DND-41 (cell line): Measurements from ENCODE around the gene FHAD1.
A peak's percentile ranks its signal among the peaks of the same experiment; 100 is the strongest.

ENCODE experiments used
- ATAC-seq: fragments of 200-7000 bp; cut with Tn5 transposase; 3 replicates; pipeline ENCODE4 v1.9.1; 2021; ENCODE audit warnings: low read depth; ENCODE audit not compliant: insufficient read depth
- DNase-seq: peaks from one replicate; pipeline ENCODE4 v3.0.0-alpha.2; 2020
- H2AFZ ChIP-seq: 2 replicates; pipeline ENCODE4 v1.6.0; 2012; ENCODE audit warnings: low read depth, low read length
- H3K27ac ChIP-seq: 2 replicates; pipeline ENCODE4 v1.5.1; 2012; ENCODE audit warnings: low read length, inconsistent platforms
- H3K27me3 ChIP-seq: fragments of 200-600 bp; sonication (generic); 2 replicates; pipeline ENCODE4 v1.6.0; 2012; ENCODE audit warnings: low read length, mild to moderate bottlenecking, inconsistent platforms; ENCODE audit not compliant: insufficient read depth, poor library complexity
- H3K36me3 ChIP-seq: 2 replicates; pipeline ENCODE4 v1.5.1; 2012; ENCODE audit warnings: low read length, inconsistent platforms; ENCODE audit not compliant: insufficient read depth
- H3K4me1 ChIP-seq: 2 replicates; pipeline ENCODE4 v1.5.1; 2012; ENCODE audit warnings: mild to moderate bottlenecking, low read length; ENCODE audit not compliant: insufficient read depth
- H3K4me2 ChIP-seq: 2 replicates; pipeline ENCODE4 v1.6.0; 2012; ENCODE audit warnings: mild to moderate bottlenecking, moderate library complexity, low read length, inconsistent platforms; ENCODE audit not compliant: insufficient read depth
- H3K4me3 ChIP-seq, 2 experiments: fragments of 200-600 bp in 1 of 2; shearing (Covaris generic) in 1 of 2; 2 replicates each; pipeline ENCODE4 v1.5.1; 2012 to 2016; ENCODE audit warnings: inconsistent platforms in 2 of 2, low read length in 2 of 2, mild to moderate bottlenecking in 2 of 2, low read depth in 1 of 2, moderate library complexity in 1 of 2
- H3K79me2 ChIP-seq: 2 replicates; pipeline ENCODE4 v1.6.0; 2012; ENCODE audit warnings: low read length, inconsistent platforms; ENCODE audit not compliant: insufficient read depth
- H3K9ac ChIP-seq: 2 replicates; pipeline ENCODE4 v1.6.0; 2012; ENCODE audit warnings: low read depth, mild to moderate bottlenecking, inconsistent platforms, low read length, moderate library complexity
- H3K9me3 ChIP-seq: 2 replicates; pipeline ENCODE4 v1.5.1; 2012; ENCODE audit warnings: low read length, moderate library complexity, mild to moderate bottlenecking, inconsistent platforms; ENCODE audit not compliant: insufficient read depth, severe bottlenecking
- H4K20me1 ChIP-seq: 2 replicates; pipeline ENCODE4 v1.6.0; 2012; ENCODE audit warnings: low read length; ENCODE audit not compliant: insufficient read depth
- CTCF ChIP-seq: IDR thresholded peaks from 2 replicates; pipeline ENCODE4 v1.5.1; 2012; ENCODE audit warnings: borderline replicate concordance, low read length, moderate library complexity, mild to moderate bottlenecking; ENCODE audit not compliant: poor library complexity, severe bottlenecking; ENCODE audit errors: extremely low read depth
- EZH2 ChIP-seq: IDR thresholded peaks from 3 replicates; pipeline ENCODE4 v1.6.1; 2012; ENCODE audit warnings: borderline replicate concordance, low read depth, mild to moderate bottlenecking, moderate library complexity, low read length, inconsistent platforms; ENCODE audit not compliant: severe bottlenecking

Gene FHAD1

GRCh38 chr1:15272009-15272781 is 25.2 kb downstream of the FHAD1 start:
- Histone ChIP-seq H3K27ac (no peak overlapping the region), H4K20me1 (no peaks in the 10 kb centered on the region), H3K4me1 (no peaks in the 10 kb centered on the region), H3K4me2 (no peak overlapping the region), H3K4me3 (no peak overlapping the region), H3K36me3 (no peaks in the 10 kb centered on the region), H3K27me3 (peaks cover 15% of the 10 kb centered on the region), H3K9me3 (no peaks in the 10 kb centered on the region), H3K9ac (no peak overlapping the region), H3K79me2 (no peaks in the 10 kb centered on the region), H2AFZ (no peak overlapping the region)
- TF ChIP-seq CTCF (peak; percentile 76), EZH2 (no peak)
- DNase-seq (peak; percentile 22), ATAC-seq (peak; percentile 67; the same call in 2 of the 3 replicates)

DNA sequence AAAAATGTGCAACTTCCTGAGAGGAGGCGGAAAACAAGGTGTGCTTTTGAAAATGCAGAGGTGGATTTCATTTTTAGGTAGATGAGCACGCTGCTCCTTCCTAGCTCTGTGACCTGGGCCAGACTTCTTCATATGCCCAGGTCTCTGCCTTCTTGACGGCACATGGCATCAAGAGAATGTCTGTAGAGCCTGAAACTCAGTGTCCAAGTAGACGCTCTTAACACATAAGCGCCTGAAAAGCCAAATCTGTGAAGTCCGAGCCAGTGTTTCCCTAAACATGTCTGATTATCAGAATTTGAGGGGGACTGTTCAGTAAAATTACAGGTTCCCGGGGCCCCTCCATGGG is 25.7 kb downstream of the FHAD1 start:
- ATAC-seq (no peak), DNase-seq (no peak)
- Histone ChIP-seq H4K20me1 (no peaks in the 10 kb centered on the region), H3K36me3 (no peaks in the 10 kb centered on the region), H3K27ac (no peak overlapping the region), H3K27me3 (peaks cover 15% of the 10 kb centered on the region), H3K9ac (no peak overlapping the region), H3K9me3 (no peaks in the 10 kb centered on the region), H3K4me2 (no peak overlapping the region), H3K4me3 (no peak overlapping the region), H3K4me1 (no peaks in the 10 kb centered on the region), H3K79me2 (no peaks in the 10 kb centered on the region), H2AFZ (no peak overlapping the region)
- TF ChIP-seq CTCF = no peak
- no peak for TF ChIP-seq EZH2

DNA sequence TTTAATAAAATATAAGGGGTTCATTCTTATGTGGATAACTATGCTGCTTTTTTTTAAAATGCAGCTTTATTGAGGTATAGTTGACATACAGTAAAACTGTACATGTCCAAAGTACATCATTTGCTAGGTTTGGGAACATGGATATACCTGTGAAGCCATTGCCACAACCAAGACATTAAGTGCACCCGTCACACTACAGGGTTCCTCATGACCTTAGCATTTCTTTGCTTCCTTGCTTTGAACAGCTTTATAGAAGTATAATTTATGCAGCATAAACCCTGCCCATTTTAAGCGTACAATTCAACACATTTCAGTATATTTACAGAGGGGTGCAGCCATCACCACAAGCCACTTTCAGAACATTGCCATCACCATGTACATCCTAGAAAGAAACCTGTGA is 26.3 kb downstream of the FHAD1 start:
- Histone ChIP-seq H3K9me3 (no peaks in the 10 kb centered on the region), H2AFZ (no peak overlapping the region), H3K4me3 (no peak overlapping the region), H3K36me3 (no peaks in the 10 kb centered on the region), H4K20me1 (no peaks in the 10 kb centered on the region), H3K27me3 (peaks cover 15% of the 10 kb centered on the region), H3K9ac (no peak overlapping the region), H3K4me1 (no peaks in the 10 kb centered on the region), H3K79me2 (no peaks in the 10 kb centered on the region), H3K27ac (no peak overlapping the region), H3K4me2 (no peak overlapping the region)
- DNase-seq = no peak
- no peak for ATAC-seq
- TF ChIP-seq CTCF = no peak
- TF ChIP-seq EZH2 = no peak
